DMS53 (cell line): ENCODE measurements around the gene CTIF.

Source experiments
- DNase-seq: peaks from one replicate; lab custom pipeline; 2025; lab: John Stamatoyannopoulos, UW

CTIF gene

DNA sequence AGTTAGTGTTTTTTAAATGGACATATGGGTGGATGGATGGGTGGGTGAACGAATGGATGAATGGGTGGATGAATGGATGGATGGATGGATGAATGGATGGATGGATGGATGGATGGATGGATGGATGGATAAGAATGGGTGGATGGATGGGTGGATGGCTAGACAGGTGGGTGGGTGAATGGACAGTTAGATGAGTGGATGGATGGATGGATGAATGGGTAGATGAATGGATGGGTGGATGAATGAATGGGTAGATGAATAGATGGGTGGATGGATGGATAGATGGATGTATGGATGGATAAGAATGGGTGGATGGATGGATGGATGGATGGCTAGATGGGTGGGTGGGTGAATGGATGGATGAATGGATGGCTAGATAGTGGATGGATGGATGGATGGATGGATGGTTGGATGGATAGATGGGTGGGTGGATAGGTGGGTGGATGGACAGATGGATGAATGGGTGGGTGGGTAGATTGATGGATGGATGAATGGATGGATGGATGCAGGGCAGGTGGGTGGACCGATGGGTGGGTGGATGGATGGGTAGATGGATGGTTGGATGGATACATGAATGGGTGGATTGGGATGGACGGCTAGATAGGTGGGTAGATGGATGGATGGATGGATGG, 64.0 kb downstream of the CTIF start:
- no peak for DNase-seq

DNA sequence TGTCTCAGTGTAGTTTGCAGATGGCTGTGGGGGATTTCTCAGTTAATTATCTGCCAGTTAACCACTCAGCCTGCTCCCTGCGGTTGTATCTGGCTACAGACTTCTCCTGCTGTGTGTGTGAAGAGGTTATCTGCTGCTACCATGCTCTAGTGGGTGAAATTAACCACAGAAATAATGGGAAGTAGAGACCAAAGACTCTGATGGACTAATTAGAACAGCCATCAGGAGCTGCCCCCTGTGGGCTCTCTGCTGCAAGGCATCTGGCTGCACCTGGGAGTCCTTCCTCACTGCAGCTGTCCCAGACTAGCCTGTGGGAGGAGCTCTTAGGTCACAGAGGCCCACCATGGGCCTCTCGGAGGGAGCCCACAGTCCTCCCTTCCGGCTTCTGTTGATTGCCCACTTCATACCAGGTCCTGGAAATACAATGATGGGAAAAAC, 66.6 kb downstream of the CTIF start:
- DNase-seq: peak; percentile 53

DNA sequence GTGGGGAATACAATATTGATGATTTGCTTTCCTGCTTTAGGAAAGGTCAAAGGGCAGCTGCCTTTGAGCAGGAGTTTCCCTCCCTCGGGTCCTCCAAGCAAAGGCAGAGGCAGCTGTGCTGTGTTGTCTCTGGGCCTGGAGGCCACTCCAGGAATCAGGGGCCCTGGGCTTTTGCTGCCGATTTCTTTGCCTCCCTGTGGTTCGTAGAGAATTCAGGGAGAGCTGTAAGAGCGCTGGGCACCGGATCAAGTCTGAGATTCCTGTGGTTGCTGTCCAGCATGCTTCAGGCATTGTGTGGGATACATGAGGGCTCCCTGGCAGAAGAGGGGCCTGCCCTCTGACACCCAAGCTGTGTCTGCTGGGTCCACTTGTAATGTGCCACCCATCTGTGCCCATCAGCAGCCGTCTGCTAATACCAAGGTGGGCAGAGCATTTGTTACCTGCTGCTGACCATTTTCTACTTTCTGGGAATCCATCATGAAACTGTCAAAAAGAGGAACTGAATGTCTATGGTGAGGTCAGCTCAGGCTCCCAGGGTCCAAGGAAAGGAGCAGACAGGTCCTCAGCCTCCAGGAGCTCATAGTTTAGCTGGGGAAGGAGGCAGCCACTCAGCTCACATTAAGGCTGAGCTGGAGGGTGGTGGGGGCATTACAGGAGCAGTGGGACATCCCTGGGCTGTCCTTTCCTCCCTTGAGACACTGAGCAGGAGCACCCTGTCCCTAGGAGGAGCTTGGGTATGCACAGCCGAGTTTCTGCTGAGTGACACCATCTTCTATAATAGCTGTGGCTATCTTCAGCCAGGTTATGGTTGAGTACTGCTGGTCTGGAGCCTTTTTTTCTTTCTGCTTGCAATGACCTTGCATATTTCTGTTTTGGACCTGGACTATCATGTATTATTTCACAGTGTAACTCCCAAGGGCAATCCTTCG, 68.5 kb downstream of the CTIF start:
- no peak for DNase-seq

DNA sequence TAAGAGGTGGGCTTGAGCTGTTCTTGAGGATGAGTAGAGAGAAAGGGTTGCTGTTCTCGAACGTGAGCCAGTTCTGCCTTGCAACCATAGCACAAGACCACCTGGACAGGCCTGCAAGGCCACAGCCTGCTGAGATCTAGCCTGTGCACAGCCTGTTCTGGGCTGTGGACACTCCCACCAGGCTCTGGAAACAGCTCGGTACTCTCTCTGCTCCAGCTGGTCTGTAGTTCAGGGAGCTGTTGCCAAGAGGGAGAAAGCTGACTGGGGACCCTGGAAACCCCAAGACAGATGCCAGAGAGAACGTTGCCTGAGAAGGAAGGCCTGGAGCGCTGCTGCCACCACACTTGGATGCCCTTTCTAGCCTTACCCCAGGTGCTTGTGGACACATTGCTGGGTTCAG, 69.8 kb downstream of the CTIF start:
- DNase-seq: no peak

DNA sequence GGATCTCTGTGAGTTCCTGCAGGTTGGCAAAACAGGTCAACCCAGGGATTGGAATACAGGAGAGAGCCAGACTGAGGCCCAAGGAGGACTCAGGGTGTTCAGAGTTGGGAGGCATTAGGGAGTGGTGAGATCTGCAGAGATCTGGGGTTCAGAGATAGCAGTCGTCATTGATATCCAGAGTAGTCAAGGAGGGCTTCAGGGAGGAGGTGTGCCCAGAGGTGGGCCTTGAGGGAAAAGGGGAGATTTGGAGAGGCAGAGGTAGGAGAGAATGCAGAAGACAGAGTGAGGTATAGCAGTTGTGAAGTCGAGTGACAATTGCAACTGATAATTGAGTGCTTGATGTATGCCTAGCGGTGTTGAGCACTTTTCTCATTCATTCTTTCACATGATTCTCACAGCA, 70.3 kb downstream of the CTIF start:
- DNase-seq: no peak

DNA sequence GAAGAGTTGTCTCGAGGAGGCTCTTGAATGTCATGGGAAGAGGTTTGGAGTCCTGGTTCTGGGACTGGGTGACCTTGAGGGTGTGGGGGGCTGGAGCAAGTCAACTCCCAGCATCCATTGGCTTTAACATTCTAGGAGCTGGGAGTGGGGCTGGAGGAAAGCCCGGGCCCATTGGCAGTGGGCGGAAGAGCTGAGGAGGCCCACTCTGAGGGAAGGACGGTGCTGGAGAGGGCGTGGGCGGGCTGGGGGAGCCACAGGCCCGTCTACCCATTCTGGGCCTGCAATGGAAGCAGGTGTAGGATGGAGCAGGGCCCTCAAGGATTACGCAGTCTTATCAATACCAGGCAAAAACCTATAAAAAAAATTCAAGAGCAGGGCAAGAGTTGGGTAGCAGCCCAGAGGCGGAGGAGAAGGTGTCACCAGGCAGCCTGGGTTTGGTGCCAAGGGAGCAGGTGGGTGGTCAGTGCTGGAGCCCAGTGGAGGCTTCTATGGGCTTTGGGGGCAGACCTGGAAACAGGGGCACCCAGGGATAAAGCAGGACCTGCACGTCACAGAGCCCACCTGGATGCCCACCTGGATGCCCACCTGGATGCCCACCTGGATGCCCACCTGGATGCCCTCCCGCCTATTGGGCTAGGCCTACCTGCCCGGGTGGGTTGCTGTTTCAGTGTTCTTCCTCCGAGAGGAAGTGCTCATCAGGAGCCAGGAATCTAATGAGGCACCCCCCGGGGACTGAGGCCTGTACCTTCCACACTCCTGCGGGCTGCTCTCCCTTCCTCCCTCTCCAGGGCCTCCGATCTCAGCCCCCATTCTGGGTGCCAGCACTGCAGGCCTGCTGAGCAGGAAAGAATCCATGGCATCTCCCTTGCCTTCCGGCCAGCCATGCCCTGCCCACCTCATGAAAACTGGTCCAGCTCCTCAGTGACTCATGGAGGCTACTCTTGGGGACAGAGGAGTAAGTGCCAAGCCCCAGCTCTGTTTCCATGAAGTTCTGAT, 71.3 kb downstream of the CTIF start:
- no peak for DNase-seq

DNA sequence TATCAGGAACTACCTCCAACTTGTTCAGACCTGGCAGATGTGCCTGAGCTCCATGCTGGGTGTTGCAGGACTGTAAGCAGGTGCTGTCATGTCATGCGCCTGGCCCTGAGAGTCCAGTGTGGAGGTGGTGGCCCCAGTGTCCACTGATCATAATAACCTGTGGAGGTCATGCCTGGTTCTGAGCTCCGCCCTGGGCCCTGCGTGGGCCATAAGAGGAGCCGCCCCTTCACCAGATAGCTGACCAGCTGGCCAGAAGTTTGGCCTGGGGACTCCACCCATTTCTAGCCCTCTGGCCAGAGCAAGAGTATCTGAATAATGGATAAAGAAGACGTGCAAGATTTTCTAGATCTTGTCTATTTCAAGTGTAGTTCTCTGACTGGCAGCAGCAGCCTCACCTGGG, 72.4 kb downstream of the CTIF start:
- no peak for DNase-seq

DNA sequence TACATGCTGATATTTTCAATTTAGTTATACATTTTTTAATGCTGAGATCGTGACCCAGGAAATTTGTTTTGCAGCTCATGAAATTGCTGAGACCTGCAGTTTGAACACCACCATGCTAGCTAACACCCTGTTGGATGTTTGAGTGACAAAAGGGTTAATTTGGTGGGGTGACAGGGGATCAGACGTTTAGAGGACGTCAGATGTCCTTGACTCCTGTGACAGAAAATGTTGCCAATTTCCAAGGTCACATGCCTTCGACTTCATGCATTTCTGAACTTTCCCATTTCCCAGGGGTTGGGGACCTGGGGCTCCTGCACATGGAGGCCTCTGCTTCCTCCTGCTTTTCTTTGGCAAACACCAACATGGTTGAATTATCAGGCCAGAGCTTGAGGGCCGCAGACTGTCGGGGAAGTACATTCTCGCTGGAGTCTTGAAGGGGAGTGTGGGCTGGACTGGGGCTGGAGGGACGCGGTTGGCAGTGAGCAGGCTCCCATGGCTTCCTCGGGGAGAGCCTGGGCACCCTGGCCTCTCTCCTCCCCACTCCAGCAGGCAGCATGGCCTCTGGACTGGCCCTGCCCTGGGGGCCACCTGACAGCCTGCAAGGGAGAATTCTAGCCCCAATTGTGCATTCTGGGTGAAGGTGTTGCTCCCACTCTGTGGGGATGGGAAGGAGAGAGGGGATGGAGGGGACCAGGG, 73.1 kb downstream of the CTIF start:
- no peak for DNase-seq

DNA sequence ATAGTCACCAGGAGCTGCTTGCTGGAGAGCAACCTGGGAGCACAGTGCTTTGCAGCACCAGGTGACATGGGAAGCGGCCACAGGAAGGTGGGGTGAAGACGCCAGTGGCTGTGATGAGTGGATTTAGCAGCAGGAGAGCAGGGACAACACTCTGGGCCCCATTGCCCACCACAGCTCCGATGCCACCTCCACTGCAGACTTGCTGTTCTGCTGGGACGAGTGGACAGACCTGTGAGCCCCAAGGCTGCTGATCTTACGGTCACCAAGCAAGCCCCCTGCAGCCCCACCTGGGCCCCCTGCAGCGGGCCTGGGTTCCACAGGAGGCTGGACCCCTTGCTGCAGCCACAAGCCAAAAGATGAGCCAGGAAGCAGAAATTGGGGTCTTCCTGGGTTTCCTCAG, 73.7 kb downstream of the CTIF start:
- no peak for DNase-seq

DNA sequence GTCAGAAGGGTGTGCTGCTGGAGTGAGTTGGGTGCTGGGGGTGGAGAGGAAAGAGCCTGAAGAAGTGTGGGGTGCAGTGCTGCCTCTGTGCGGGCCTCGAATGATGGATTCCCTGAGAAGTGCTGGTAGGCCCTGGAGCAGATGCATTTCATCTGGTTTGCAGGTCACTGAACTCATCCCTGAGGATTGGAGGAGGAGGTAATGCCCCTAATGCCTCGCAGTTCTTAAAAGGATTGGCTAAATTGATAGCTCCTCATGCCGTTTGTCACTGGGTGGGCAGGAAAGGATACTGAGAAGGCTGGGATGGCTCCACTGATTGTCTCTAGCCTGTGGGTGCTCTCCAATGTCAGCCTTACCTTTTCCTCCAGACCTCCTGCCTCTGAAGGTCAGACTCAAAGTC, 74.1 kb downstream of the CTIF start:
- DNase-seq: no peak

DNA sequence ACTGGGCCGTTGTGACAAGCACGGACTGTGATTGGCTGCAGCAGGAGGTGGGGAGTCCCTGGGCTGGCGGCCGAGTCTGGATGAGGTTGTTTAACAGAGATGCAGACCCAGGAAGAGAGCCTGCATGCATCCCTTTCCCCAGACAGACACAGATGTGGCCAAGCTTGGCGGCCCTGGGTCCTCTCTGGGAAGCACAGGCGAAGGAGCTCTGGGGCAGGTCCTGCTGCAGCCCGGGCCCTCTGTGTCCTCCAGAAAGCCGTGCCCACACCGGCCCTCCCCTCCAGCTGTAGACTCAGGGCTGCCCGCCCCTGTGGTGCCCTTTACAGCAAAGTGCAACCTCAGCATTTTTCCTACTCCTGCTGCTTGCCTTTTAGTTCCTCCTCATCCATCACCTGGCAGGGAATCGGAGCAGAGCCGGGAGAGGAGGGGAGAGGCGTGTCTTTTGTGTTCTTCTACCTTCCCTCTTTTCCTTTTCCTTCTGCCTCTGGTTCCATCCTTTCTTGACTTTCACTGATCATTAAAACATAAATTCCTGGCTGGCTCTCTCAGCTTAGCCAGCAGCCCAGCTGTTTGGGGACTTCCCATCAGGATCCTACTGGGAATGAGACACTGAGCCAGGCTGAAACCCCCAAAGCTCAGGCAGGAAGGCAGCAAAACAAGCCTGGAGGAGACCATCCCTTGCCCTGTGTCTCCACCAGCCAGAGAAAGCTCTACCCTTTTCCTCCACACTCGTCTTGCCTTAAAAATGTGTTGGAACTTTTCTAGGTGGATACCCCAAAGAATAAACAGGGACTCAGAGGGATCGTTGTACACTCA, 75.0 kb downstream of the CTIF start:
- DNase-seq: no peak

DNA sequence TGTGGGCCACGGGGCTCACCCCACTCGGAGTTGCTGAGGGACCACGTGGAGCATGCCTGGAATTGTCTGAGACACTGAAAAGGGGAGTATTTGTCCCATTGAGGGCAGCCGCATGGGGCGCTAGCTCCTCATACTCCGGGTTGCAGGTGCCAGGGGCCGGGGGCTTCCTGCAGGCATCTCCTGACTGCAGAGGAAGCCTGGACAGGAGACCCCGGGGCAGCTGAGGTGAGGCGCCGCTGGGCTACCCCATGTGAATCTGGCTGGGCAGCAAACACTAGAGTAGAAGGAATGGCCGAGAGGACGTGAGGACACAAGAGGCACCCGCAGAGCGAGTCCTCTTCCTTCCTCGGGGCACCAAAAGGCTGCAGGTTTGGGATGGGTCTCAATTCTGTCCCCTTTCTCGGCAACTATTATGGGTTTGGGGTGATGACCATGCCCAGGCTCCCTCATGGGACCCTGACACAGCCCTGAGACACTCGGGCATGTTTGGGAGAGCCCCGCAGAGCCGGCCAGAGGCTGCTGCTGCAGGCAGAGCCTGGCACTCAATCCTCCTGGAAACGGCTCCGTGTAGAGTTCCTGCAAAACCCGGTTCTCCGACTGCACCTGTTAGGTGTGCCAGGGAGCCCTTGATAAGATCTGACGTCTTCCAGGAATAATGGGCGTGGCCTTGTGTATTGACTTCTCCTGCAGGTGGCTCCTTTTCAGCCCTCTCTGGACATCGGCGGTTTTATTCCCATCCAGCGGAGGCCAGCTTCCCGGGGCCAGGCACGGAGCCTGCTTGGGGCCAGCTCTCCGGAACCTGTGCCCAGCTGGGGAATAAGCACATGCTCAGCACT, 77.0 kb downstream of the CTIF start:
- DNase-seq: peak; percentile 48

DNA sequence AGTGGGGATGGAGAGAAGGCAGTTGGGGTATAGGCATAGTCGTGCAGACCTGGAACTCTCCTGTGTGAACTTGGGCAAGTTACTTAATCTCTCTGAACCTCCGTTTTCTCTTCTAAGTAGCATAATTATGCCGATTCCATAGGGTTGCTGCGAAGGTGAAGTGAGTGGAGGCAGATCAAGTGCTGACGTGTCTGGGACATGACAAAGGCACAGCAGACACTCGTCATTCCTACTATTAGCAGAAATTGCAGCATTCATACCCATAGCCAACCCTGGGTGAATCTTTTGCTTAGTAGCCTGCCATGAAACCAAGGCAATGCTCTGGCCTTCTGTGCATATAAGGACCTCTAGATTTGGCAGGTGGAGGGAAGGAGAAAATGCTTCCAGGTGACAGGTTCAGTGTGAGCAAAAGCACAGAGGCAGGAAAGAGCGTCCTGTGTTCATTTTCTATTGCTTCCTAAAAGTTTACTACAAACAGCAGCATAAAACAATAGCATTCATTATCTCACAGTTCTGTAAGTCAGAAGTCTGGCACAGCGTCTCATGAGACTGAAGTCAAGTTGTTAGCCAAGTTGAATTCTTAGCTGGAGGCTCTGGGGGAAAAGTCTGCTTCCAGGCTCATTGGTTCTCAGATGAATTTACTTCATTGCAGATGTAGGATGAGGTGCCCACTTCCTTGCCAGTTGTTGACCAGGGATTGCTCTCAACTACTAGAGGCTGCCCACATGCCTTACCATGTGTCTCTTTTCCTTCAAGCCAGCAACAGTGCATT, 77.8 kb downstream of the CTIF start:
- DNase-seq: no peak

DNA sequence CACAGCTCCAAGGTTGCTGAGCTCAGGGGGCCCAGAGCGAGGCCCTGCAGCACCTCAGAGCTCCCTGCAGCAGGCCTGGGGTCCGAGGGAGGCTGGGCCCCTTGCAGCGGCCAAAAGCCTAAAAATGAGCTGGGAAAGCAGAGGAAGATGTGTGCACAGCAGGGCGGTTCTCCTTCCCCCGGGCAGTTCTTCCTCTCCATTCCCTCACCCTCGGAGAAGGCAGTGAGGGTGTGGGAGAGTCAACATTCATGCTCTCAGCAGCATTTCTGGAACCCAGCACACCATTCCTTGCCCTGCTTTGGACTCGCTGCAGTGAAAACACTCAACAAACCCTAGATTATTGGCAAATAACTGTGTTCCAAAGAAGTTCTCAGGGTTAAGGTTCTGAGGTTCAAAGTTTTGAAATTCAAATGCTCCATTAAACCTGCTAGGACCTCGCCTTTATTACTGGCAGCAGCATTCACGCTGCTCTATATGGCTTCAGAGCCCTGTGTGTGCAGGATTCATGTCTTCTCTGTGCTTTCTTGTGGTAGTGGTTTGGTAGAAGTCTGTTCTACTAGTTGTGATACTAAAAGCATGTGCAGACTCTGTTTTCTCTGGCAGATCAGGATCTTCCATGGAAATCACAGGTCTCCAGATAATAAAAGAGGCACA, 79.1 kb downstream of the CTIF start:
- DNase-seq: no peak

DNA sequence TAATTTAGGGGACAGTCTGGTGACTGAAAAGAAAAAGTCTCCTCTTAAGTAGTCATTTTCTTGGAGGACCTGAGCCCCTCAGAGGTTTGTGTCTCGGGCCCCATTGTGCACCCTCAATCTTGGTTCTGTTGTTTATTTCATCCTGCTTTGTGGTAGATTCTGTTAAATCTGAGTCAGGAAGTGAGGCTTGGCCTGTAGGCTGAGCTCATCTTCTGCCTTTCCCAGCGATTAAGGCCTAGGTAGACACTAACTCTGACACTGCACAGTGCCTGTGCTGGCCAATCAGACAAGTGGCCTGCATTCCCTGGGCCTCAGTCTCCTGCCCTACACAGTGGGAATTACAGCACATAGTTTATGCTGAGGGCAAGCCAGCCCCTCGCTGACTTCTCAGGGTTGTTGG, 80.2 kb downstream of the CTIF start:
- no peak for DNase-seq

DNA sequence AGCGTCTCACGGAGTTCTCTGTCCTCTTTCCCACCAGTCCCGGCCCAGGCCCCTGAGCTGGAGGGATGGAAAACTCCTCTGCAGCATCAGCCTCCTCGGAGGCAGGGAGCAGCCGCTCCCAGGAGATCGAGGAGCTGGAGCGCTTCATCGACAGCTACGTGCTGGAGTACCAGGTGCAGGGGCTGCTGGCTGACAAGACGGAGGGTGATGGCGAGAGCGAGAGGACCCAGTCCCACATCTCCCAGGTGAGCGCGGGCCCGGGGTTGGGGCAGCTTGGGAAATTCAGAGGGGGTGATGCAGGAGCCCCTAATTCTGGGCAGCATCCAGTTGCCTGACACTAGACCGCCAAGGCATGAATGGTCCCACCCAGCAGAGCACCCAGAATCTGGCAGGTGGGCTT, 80.7 kb downstream of the CTIF start:
- no peak for DNase-seq

DNA sequence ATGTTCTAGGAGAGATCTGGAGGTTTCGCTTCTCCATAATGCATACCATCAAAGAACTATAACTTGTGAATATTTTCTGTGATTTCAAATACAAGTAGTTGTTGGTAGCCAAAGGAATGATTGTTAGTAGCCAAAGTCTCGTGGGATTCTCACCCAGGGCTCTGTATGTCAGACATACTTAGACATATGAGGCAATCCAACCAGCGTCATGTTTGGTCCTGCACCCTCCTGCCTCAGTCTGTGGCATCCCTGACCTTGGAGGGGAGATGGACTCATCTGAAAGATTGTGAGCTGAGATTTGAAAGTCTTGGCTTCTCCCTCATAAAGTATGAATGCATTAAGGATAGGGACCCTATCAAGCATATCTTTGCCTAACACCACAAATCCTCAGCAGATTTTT, 81.2 kb downstream of the CTIF start:
- no peak for DNase-seq

DNA sequence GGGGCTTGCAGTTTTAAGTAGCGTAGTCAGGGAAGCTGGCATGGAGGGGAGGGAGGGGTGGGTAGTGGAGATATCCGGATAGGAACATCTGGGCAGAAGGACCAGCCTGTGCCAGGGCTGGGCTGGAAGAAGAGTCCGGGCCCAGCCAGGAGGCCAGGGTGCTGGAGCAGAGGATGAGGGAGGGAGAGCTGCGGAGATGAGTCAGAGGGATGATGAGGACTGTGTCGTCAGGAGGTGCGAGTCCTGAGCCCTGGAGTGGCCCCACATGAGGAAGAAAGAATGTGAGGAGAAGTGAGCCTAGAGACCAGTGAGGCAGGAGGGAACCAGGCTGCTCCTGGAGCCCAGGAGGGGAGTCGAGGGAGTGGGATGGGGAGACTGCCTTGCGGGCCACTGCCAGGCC, 82.4 kb downstream of the CTIF start:
- no peak for DNase-seq
